ENCODE measurements around the gene TBC1D2B.
A peak's percentile ranks its signal among the peaks of the same experiment; 100 is the strongest.
"Not testable (repeated sequence)": the region's sequence is repeated elsewhere in the genome, so short reads cannot be mapped to it uniquely, and the experiment has no call there.

TBC1D2B gene

GRCh38 chr15:77958716-77959431 is 118.6 kb downstream of the TBC1D2B start:
- not testable (repeated sequence) for DNase-seq; H3K27ac Mint-ChIP-seq; H3K4me3 Mint-ChIP-seq; H3K9me3 Mint-ChIP-seq; H3K36me3 Mint-ChIP-seq (ENCODE audit: insufficient read depth); ATAC-seq (replicated peaks)
- H3K4me1 Mint-ChIP-seq (ENCODE audit: low read depth in 2 of 2): peaks cover 10 to 13% of the 10 kb centered on the region in 2 donors
- H3K27me3 Mint-ChIP-seq: peaks cover 0 to 24% of the 10 kb centered on the region in 2 donors

DNA sequence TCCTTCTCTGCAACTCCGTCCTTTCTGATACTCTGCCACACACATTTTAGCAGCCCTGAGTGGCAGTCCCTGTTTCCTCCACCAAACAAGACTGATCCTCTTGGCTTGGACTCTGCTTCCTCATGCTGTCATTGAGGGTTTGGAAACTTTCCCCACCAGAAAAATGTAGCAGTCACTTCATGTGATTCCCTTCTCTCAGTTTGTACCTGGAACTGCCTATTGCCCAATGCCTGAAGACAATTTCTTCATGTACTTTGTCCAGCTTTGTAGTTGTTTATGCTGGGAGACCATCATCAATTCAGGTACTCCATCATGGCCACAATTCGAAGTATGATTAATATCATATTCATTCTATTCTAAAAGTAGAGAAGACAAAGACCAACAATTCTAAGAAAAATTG is 119.5 kb downstream of the TBC1D2B start:
- Mint-ChIP-seq H3K4me1 (ENCODE audit: low read depth in 2 of 2) (peaks cover 16 to 19% of the 10 kb centered on the region in 2 donors), H3K27me3 (peaks cover 0 to 19% of the 10 kb centered on the region in 2 donors)
- not testable (repeated sequence) for H3K4me3 Mint-ChIP-seq; ATAC-seq (replicated peaks); H3K9me3 Mint-ChIP-seq; DNase-seq; H3K27ac Mint-ChIP-seq; H3K36me3 Mint-ChIP-seq (ENCODE audit: insufficient read depth)

GRCh38 chr15:77953926-77954325 is 123.6 kb downstream of the TBC1D2B start:
- H3K27ac Mint-ChIP-seq; H3K9me3 Mint-ChIP-seq; H3K27me3 Mint-ChIP-seq; H3K36me3 Mint-ChIP-seq (ENCODE audit: insufficient read depth): not testable (repeated sequence)
- DNase-seq: peak; percentile 18
- Mint-ChIP-seq H3K4me3 (peak overlapping the region in 1 of 2 donors; percentile 33), H3K4me1 (ENCODE audit: low read depth in 2 of 2) (peaks cover 9 to 12% of the 10 kb centered on the region in 2 donors)
- peak; percentile 88 for ATAC-seq (replicated peaks)

DNA sequence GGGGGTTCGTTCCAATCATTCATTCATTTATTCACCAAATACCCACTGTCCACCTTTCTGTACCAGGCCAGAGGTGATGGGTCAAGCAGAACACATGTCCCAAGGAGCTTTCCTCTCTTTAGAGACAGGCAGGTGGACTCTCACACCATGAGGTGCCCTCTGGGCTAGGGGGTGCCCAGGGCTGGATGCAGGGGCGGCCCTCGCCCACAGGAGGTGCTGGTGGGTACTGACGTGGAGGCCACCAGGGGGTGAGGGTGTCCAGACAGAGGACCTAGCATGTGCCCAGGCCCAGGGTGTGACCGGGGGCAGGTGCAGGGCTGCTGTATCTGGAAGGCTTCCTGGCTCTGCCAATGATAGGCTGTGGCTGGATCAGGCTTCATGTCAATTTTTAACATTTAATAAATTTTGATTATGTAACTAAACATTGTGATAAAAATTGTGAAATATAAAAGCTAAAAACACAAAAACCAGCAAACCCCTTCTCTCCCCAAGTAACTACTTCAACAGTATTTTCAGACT is 124.5 kb downstream of the TBC1D2B start:
- not testable (repeated sequence) for H3K27me3 Mint-ChIP-seq; H3K9me3 Mint-ChIP-seq; H3K36me3 Mint-ChIP-seq (ENCODE audit: insufficient read depth); H3K4me3 Mint-ChIP-seq; ATAC-seq (replicated peaks)
- H3K4me1 Mint-ChIP-seq (ENCODE audit: low read depth in 2 of 2): peaks cover 9 to 12% of the 10 kb centered on the region in 2 donors
- peak overlapping the region in 1 of 2 donors; percentile 16 for H3K27ac Mint-ChIP-seq
- DNase-seq: peak in 1 of 3 experiments; percentile 19

GRCh38 chr15:77951105-77951786 is 126.3 kb downstream of the TBC1D2B start:
- not testable (repeated sequence) for DNase-seq; H3K27me3 Mint-ChIP-seq; H3K27ac Mint-ChIP-seq; ATAC-seq (replicated peaks); H3K36me3 Mint-ChIP-seq (ENCODE audit: insufficient read depth); H3K9me3 Mint-ChIP-seq; H3K4me3 Mint-ChIP-seq
- peaks cover 9 to 12% of the 10 kb centered on the region in 2 donors for H3K4me1 Mint-ChIP-seq (ENCODE audit: low read depth in 2 of 2)

GRCh38 chr15:77950470-77950869 is 127.0 kb downstream of the TBC1D2B start:
- H3K27me3 Mint-ChIP-seq; H3K27ac Mint-ChIP-seq; ATAC-seq (replicated peaks): not testable (repeated sequence)

GRCh38 chr15:77945566-77945965 is 131.9 kb downstream of the TBC1D2B start:
- H3K4me1 Mint-ChIP-seq (ENCODE audit: low read depth in 2 of 2): peaks cover 6 to 12% of the 10 kb centered on the region in 2 donors
- H3K27me3 Mint-ChIP-seq: no peaks in the 10 kb centered on the region
- H3K27ac Mint-ChIP-seq: no peak overlapping the region
- ATAC-seq (replicated peaks): no peak
- no peak overlapping the region for H3K4me3 Mint-ChIP-seq
- H3K36me3 Mint-ChIP-seq (ENCODE audit: insufficient read depth): peaks cover 4% of the 10 kb centered on the region
- no peak for DNase-seq
- H3K9me3 Mint-ChIP-seq: no peaks in the 10 kb centered on the region

More at GRCh38 chr15:77950470-77950869, 127.0 kb downstream of the TBC1D2B start:
- not testable (repeated sequence) for H3K36me3 Mint-ChIP-seq (ENCODE audit: insufficient read depth); H3K4me3 Mint-ChIP-seq; DNase-seq; H3K9me3 Mint-ChIP-seq
- peaks cover 9 to 12% of the 10 kb centered on the region in 2 donors for H3K4me1 Mint-ChIP-seq (ENCODE audit: low read depth in 2 of 2)

Data from effector memory CD8-positive, alpha-beta T cell (primary cell).